Left lung (tissue), 10 donors: ENCODE data around the gene FHOD3. TPM values are rescaled to one million over a fixed set of nuclear protein-coding genes. Genes with fewer than 3 reads are reported as not detected.

Experiments used
- ATAC-seq: fragments of 200-7000 bp; cut with Tn5 transposase; one replicate; pipeline ENCODE4 v1.9.1; 2020; ENCODE audit warnings: moderate library complexity
- DNase-seq, 4 donors: peaks; one replicate each; pipeline ENCODE4 v3.0.0-alpha.2; 2013 to 2020
- H3K27ac ChIP-seq, 2 donors: fragments of 200-600 bp; sonication (generic) in 1 of 2; one replicate each; pipeline versions ENCODE4 v1.5.0 to v1.8.0; 2020 to 2021
- H3K27me3 ChIP-seq, 2 donors: fragments of 200-600 bp; sonication (generic) in 1 of 2; one replicate each; pipeline versions ENCODE4 v1.5.0 to v1.8.0; 2020 to 2021
- H3K36me3 ChIP-seq, 2 donors: fragments of 200-600 bp; sonication (generic) in 1 of 2; one replicate each; pipeline versions ENCODE4 v1.5.0 to v1.8.0; 2020 to 2021
- H3K4me1 ChIP-seq, 2 donors: fragments of 200-600 bp; one replicate each; pipeline ENCODE4 v1.8.0; 2021
- H3K4me3 ChIP-seq, 2 donors: fragments of 200-600 bp; sonication (generic) in 1 of 2; one replicate each; pipeline versions ENCODE4 v1.5.0 to v1.8.0; 2020 to 2021; ENCODE audit warnings: mild to moderate bottlenecking in 1 of 2
- H3K9me3 ChIP-seq, 2 donors: fragments of 200-600 bp; sonication (generic) in 1 of 2; one replicate each; pipeline versions ENCODE4 v1.5.0 to v1.8.0; 2020 to 2021
- CTCF ChIP-seq, 2 donors: fragments of 200-600 bp; sonication (generic) in 1 of 2; IDR thresholded peaks; one replicate each; pipeline versions ENCODE4 v1.5.0 to v1.8.0; 2021; ENCODE audit warnings: antibody characterized with exemption in 2 of 2
- intact Hi-C, 2 donors: fragments of 100-400 bp; cut with DNase I; formaldehyde crosslinking; loops; one replicate each; pipeline versions ENCODE4 v1.11.2 to v1.14.2; 2022
- polyA plus RNA-seq, 6 donors: library from polyadenylated mRNA; unstranded; fragments of 120-200 nt; gene quantifications; one replicate each; pipeline ENCODE4 v1.2.1, GENCODE V29; 2013; ENCODE audit not compliant: insufficient read length in 6 of 6
- total RNA-seq, 2 donors: library from RNA; stranded (reverse); fragmentation: NEBNext Ultra II Directional; extraction: Animal tissue kit (Norgen Biotek cat#: 25700); gene quantifications; one replicate each; pipeline ENCODE4 v1.2.1, GENCODE V29; 2021
- donor health status: DM: no; HTN: yes; CAD: no.
- donor health status: DM: no; HTN: no; CAD: no.

FHOD3 gene
- total and polyA plus RNA-seq, 8 donors = 0.55 to 2.9 (median 1.5) TPM

GRCh38 chr18:36424741-36425142, 127.2 kb downstream of the FHOD3 start:
- intact Hi-C loops = no loop called here
- no peak for TF ChIP-seq CTCF (IDR thresholded peaks at IDR 0.05)

GRCh38 chr18:36427369-36427768, 129.9 kb downstream of the FHOD3 start:
- no peaks in the 10 kb centered on the region for H3K9me3 ChIP-seq
- intact Hi-C loops = no loop called here

More at GRCh38 chr18:36424741-36425142, 127.2 kb downstream of the FHOD3 start:
- H3K27me3 ChIP-seq = no peaks in the 10 kb centered on the region
- no peaks in the 10 kb centered on the region for H3K36me3 ChIP-seq
- H3K4me3 ChIP-seq = no peak overlapping the region
- no peaks in the 10 kb centered on the region for H3K9me3 ChIP-seq
- H3K27ac ChIP-seq = no peak overlapping the region
- ATAC-seq (no peak), DNase-seq (no peak)
- no peaks in the 10 kb centered on the region for H3K4me1 ChIP-seq

GRCh38 chr18:36427831-36428230, 130.3 kb downstream of the FHOD3 start:
- Histone ChIP-seq H3K4me3 (no peak overlapping the region), H3K27me3 (no peaks in the 10 kb centered on the region), H3K9me3 (no peaks in the 10 kb centered on the region), H3K36me3 (no peaks in the 10 kb centered on the region), H3K4me1 (no peaks in the 10 kb centered on the region), H3K27ac (no peak overlapping the region)
- intact Hi-C loops = no loop called here
- DNase-seq (no peak), ATAC-seq (no peak)
- TF ChIP-seq CTCF (IDR thresholded peaks at IDR 0.05) = no peak

More at GRCh38 chr18:36427369-36427768, 129.9 kb downstream of the FHOD3 start:
- Histone ChIP-seq H3K27me3 (no peaks in the 10 kb centered on the region), H3K27ac (no peak overlapping the region), H3K36me3 (no peaks in the 10 kb centered on the region), H3K4me3 (no peak overlapping the region), H3K4me1 (no peaks in the 10 kb centered on the region)
- ATAC-seq = no peak
- DNase-seq = no peak
- no peak for TF ChIP-seq CTCF (IDR thresholded peaks at IDR 0.05)

GRCh38 chr18:36428431-36429029, 131.0 kb downstream of the FHOD3 start:
- Histone ChIP-seq H3K27ac (no peak overlapping the region), H3K27me3 (no peaks in the 10 kb centered on the region), H3K4me3 (no peak overlapping the region), H3K9me3 (no peaks in the 10 kb centered on the region), H3K36me3 (no peaks in the 10 kb centered on the region), H3K4me1 (no peaks in the 10 kb centered on the region)
- intact Hi-C loops = no loop called here
- no peak for ATAC-seq
- DNase-seq = no peak
- TF ChIP-seq CTCF (IDR thresholded peaks at IDR 0.05) = no peak

GRCh38 chr18:36432880-36433555, 135.5 kb downstream of the FHOD3 start:
- no peaks in the 10 kb centered on the region for H3K36me3 ChIP-seq
- intact Hi-C loops = no loop called here
- DNase-seq (no peak), ATAC-seq (no peak)
- H3K4me3 ChIP-seq = no peak overlapping the region
- H3K27ac ChIP-seq = no peak overlapping the region
- no peaks in the 10 kb centered on the region for H3K4me1 ChIP-seq
- H3K9me3 ChIP-seq = no peaks in the 10 kb centered on the region
- TF ChIP-seq CTCF (IDR thresholded peaks at IDR 0.05) = no peak
- H3K27me3 ChIP-seq = no peaks in the 10 kb centered on the region
